Panc1 (cell line): ENCODE data around the gene PHTF2.

Experiments used
- CTCF ChIP-seq: fragments of 450-650 bp; IDR thresholded peaks from 2 replicates; pipeline ENCODE4 v1.5.1; 2017; ENCODE audit warnings: mild to moderate bottlenecking
- POLR2AphosphoS5 ChIP-seq: IDR thresholded peaks from 2 replicates; pipeline ENCODE4 v1.6.1; 2012; ENCODE audit warnings: mild to moderate bottlenecking, low read depth, low read length, moderate library complexity
- REST ChIP-seq, 2 experiments: IDR thresholded peaks; 2 replicates each; pipeline ENCODE4 v1.6.1; 2011 to 2012; ENCODE audit warnings: low read depth in 2 of 2, control low read depth in 1 of 2, low read length in 1 of 2, mild to moderate bottlenecking in 1 of 2, moderate library complexity in 1 of 2; ENCODE audit not compliant: insufficient read depth in 1 of 2

- no peak for TF ChIP-seq POLR2AphosphoS5
- TF ChIP-seq CTCF: no peak
- TF ChIP-seq REST (IDR thresholded peaks at IDR 0.05; ENCODE audit: insufficient read depth in 1 of 2, low read depth in 2 of 2, low read length in 1 of 2): no peak
Observed at GRCh38 chr7:77752016-77752415, 46.6 kb upstream of the PHTF2 start.
